Stimulated activated CD4-positive, alpha-beta T cell treated with anti-CD3 and anti-CD28 coated beads, Interleukin-2, amount 100 ng/mL, for 24 hours (primary cell): Measurements from ENCODE around the gene GPC3.

Experiments used
- DNase-seq, 2 donors: peaks; one replicate each; pipeline ENCODE4 v3.0.0-alpha.2; 2020

GPC3 gene

DNA sequence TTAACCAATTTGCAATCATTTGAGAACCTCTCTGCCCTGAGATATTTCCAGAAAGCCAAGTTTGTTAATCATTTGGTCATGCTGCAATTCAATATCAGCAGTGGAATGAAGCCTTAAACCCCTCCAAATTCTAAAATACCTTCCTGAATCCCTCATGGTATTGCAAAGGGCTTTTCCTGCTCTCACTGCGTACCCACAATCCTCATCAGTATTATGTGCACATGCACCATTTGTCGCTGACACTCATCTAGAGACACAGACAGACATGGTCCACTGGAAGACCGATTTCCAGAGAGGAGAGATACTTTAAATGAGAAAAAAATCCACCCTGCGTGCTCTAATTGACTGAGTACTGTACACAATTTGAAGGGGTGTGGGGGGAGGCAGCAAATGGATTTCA lies 104.4 kb downstream of the GPC3 start:
- DNase-seq = no peak

GRCh38 chrX:133880032-133880443 lies 105.4 kb downstream of the GPC3 start:
- no peak for DNase-seq

DNA sequence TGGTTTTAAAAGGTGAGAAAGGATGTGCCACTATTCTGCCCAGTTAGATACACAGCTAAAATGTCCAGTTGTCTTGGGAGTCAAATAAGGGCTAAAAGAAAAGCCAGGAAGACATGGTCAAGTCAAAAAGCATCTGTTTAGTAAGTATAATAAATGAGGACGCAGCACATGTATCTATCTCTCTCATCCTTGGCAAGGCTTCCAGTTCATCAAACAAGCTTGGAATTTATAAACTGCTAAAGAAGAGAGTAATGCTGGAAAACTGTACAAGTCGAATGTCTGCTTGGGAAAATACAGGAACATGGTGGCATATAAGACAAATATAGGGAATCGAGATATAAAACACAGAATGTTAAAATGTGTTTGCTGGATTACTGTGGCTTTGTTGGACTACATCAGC lies 106.7 kb downstream of the GPC3 start:
- no peak for DNase-seq

DNA sequence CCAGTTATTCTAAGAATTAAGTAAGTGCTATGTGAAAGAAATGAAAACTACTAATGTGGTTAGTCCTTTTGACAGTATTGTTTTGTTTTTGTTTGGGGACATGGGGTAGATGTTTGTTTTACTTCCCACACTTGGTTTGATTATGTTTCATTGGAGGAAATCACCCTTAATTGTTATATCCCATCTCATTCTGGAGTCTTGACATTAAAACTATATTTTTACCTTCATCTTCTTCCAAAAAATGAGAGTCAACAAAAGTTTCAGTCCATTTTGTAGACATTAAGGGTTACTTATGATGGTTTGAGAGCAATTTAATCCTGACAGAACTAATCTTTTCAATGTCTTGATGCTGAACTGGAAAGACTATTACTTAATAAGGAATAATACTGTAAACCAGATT lies 108.7 kb downstream of the GPC3 start:
- no peak for DNase-seq

- DNase-seq = no peak
Measured at GRCh38 chrX:133869270-133869669, 116.1 kb downstream of the GPC3 start.

GRCh38 chrX:133868682-133869081 lies 116.7 kb downstream of the GPC3 start:
- no peak for DNase-seq

DNA sequence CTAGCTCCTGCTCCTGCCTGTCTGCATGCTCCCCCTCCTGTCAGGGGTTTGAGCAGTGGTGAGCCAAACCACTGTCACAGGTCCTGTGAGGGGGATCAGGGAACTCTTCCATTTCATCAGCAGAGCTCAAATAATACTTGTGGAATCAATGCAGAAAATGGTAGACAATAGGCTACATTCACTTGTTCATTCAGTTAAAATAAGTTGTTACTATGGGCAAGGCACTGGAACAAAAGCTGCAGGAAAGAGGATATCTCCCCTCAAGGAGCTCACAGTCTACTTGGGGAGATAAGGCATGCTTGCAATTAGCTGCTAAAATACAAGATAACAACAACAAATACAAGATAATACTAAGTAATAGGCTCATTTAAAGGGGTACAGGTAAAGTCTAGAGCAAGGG lies 117.1 kb downstream of the GPC3 start:
- no peak for DNase-seq

GRCh38 chrX:133865761-133866471 lies 119.5 kb downstream of the GPC3 start:
- DNase-seq = no peak

DNA sequence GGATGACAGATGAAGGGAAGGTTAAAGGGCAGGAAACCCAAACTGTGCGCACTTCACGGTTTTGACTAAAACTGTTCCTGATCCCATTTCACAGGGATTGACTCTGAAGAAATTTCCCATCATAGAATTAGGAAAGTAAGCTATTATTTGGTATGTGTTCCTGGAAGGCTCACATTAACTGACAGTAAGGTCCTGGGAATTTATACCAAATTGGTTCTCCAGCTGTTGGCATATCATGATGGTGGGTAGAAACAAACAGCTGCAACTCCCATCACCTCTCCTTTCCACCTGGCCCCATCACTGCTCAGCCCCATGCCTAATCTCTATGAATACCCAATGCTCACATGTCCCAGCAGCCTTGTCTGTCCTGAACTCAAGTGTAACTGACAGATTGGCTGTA lies 121.2 kb downstream of the GPC3 start:
- DNase-seq = no peak

GRCh38 chrX:133859860-133860259 lies 125.5 kb downstream of the GPC3 start:
- no peak for DNase-seq

DNA sequence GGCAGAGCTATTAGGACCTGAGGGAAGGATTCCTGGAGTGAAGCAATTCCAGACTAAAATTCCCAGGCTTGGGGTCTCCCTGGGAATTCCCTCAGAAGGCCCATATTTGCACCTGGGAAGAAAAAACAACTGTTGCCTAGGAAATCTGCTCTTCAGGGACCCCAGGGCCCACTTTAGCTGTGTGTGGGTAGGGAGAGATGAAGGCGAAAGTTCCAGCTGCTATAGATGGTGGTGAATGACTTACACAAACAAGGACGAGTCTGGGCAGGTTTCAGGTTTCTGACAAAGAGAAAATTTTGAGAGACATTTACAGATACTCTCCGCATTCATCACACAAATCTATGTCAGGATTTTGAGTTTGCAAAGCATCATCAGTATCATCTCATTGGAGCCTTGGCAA lies 126.1 kb downstream of the GPC3 start:
- DNase-seq = no peak

DNA sequence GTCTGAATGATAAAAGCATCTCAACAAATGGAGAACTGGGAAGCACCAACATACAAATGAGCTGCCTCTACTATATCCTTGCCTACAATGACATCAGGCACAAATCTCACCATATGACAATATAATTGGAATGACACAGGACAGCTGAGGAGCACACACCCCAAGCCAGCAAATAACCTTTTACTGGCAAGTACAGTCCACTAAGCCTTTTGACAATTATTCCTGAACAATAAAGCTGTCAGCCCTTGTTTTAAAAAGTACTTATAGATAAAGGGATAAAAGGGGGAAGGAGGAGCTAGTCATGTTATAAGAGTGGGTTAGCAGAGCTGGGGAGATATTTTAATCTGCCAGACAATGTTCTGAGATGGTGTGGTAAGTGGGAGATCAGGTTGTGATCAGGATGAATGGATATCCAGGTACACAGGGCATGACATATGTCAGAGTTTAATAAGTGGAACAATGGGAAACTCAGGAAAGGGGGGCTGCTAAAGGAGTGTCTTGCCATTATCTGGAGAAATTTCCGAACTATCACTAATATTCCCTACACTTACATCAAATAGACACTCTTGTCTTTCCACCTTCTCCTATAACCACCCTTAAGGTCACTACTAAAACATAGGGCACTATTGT lies 127.6 kb downstream of the GPC3 start:
- DNase-seq = no peak

DNA sequence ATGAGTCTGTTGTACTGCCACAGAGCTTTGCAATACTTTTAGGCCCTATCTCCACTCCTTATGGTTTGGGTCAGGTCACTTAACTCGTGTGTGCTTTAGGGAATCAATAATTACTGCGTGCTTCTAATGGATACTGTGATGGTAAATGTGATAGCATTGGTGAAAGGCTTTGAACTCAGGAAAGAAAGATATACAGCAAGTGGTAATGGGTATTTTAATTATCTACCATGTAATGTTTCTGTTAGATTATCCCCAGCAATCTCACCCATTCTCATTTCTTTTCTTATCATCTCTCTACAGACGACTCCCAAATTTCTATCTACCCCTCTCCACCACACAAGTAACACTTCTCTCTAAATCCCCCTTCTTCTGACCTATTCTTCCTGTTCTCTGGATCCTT lies 128.6 kb downstream of the GPC3 start:
- no peak for DNase-seq

DNA sequence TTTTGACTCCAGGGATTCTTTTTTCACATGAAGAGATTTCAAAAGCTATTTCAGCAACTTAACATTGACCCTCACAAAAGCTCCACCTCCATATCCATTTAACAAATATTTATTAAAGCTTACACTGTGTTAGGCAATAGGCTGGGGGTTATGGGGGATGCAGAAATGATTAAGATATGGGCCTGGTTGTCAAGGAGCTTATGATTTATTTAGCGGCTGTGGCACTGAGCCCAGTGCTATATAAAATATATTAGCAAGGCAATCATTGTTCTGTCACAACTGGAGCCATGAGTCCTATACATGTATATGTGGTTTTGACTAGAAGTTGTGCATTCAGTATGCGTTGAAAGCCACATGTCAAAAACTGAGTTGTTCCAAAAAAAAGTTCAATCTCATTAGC lies 131.1 kb downstream of the GPC3 start:
- DNase-seq = no peak

GRCh38 chrX:133852837-133853356 lies 132.5 kb downstream of the GPC3 start:
- DNase-seq = no peak

DNA sequence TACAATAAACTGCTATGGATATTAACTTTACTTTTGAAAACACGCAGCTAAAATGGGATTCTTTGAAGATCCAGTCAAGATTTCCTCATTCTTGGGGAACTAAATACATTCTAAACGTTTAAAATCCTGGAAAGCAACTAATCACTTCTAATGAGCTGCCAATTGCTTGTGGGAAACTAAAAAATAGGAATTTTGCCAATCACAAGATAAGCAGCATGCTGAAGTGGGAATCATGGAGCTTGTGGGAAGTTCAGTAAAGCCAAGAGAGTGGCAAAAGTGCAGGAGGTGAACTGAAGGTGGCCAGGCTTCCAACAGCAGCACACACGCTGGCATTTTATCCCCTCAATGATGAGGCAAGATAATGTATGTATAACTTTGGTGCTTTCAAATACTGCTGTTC lies 133.0 kb downstream of the GPC3 start:
- no peak for DNase-seq

DNA sequence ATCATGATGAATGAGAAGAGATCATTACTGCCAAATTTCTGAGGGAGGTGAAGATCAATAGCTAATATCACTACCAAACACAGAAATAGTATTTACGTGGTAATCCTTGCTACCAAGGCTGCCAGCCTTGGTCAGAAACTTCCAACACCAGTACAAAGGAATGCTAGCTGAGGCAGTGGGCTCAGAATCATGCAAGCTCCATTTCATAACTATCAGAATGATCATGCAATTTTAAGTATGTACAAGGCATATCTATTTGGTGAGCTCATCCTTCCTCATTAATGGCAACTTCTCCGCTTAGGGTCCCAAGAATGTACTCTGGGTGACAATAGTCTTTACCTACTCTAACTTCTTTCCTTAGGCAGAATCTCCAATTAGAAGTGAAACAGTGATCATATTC lies 135.0 kb downstream of the GPC3 start:
- DNase-seq = no peak

GRCh38 chrX:133849676-133850075 lies 135.7 kb downstream of the GPC3 start:
- no peak for DNase-seq

DNA sequence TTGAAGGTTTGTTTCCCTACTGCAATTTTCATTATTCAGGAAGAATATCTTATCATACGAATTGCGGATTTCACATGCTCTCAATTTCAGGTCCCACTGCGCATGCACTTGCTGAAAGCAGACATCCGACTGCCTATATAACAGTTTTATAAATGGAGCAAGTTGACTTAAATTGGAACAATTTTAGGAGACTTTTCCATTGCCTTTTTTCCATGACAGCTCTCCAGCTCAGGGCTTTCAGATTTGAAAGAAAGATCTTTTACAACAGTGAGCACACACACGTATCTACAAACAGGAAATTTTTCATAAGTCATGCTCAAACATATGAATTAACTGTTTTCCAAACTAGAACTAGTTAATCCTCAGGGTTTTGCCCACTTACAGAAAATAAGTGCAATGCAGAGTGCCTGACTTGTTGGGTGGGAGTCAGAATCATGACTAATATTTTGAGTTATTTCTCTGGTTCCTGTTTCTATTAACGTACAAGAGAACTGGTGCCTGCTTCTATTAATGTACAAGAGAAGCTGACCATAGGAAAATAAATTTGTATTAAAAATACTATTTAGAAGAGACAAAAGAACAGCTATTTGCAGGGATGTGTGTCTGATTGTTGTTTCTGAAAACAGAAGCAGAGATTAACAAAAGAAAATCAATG lies 137.9 kb downstream of the GPC3 start:
- no peak for DNase-seq

DNA sequence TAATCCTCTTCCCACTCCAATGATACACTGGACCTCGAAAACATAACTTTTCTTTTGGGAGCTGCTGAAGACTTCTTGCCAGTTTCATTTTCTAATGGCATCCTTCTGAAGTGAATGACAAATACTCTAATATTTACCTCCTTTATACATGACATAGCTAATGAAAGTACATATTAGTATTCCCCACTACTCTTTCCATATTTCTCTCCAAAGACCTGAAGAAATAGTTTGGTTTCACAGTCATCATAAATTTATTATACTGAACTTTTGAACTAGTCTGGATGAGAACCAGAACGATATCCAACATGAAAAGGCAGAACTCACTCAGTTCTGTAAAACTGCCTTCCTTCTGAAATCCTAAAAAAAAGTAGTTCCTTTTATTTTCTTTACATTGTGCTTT lies 139.1 kb downstream of the GPC3 start:
- DNase-seq = no peak

GRCh38 chrX:133840415-133840814 lies 145.0 kb downstream of the GPC3 start:
- no peak for DNase-seq

GRCh38 chrX:133838761-133839676 lies 146.4 kb downstream of the GPC3 start:
- peak; percentile 7 to 30 for DNase-seq

DNA sequence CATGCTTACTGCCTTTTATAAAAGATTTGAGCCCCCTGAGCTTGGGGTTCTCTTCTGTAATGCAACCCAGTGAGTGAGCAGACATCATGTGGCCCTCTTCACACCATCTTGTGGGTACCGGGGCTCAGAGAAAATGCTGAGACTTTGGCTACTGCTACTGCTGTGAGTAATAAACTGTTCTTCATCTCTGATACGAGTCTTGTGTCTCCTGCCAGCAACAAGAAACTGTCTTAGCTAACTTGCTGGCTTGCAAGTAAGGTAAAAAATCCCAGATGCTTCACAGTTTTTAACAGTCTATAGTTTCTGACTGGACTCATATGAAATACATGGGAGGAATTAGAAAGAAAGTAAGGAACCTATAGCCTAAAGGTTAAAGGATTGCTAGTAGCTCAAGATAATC lies 148.3 kb downstream of the GPC3 start:
- no peak for DNase-seq
